ENCODE measurements around the gene TUBA4A. TPM values are rescaled to one million over a fixed set of nuclear protein-coding genes. Genes with fewer than 3 reads are reported as not detected.

Gene TUBA4A
- total RNA-seq, 2 experiments from 2014 or later, result 261 to 339 TPM

DNA sequence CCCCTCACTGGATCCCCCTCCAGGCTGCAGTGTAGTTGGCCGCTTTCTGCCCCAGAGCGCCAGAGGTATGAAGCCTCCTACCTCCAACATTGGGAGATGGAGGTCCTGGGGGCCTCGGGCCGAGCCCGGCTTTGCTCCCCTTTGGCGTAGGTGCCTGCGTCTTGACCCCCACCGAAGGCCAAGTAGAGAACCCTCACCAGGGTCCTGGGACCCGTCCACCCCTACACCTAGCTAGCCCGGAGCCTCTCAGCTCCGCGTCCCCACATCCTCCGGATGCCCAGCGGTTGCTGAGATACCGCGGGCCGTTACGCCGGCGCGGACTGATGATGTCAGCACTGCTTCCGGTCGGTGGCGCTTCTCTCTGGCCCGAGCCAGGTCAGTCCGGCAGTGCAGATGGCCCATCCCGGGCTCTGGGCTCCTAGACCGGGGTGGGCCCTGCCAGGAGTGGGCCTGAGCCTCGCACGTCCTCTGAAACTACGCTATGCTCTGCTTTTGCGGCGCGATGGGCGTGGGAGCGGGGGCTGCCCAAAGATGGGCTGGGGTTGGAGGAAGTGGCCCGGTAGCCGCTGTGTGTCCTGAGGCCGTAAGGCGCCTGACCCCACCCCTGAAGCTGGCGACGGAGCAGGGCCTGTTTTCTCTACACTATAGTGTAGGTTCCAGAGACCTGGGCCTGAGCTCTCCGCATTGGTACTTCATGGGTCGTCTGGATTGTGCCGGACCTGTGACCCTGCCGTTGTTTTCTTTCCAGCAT is 8.4 kb downstream of the TUBA4A start, which contains the start of the genes GLB1L and STK16:
GLB1L (minus strand) TSS at position 297 of the 751 bp plus-strand sequence. CDS start 1,871 bp downstream, outside the sequence.
STK16 (plus strand) TSS at position 332 of the 751 bp plus-strand sequence. CDS start 521 bp downstream, outside the sequence.
- peak within 1 kb of the TSS; percentile 99 for H3K4me3 Mint-ChIP-seq
- H3K27me3 Mint-ChIP-seq, result no peaks in the 10 kb centered on the region
- ChIA-PET POLR2A (interaction anchor here (1.0 to 1.4 kb wide), 2 partner anchors 9 to 10 kb away, joined by 4 to 5 read pairs; partner anchors contain the start of gene TUBA4A), CTCF (interaction anchor here (0.9 to 2.9 kb wide), 14 partner anchors 10 to 348 kb away, joined by 3 to 15 read pairs (median 4); partner anchors contain the start of genes ABCB6, ANKZF1, ATG9A and TUBA4A)
- peaks cover 40% of the 10 kb centered on the region for H3K36me3 Mint-ChIP-seq (ENCODE audit: low read depth)
- H3K27ac Mint-ChIP-seq, result peak within 1 kb of the TSS; percentile 99
- H3K4me1 Mint-ChIP-seq, result peaks cover 65% of the 10 kb centered on the region
- peak; percentile 89 for DNase-seq
- H3K9me3 Mint-ChIP-seq, result no peaks in the 10 kb centered on the region

DNA sequence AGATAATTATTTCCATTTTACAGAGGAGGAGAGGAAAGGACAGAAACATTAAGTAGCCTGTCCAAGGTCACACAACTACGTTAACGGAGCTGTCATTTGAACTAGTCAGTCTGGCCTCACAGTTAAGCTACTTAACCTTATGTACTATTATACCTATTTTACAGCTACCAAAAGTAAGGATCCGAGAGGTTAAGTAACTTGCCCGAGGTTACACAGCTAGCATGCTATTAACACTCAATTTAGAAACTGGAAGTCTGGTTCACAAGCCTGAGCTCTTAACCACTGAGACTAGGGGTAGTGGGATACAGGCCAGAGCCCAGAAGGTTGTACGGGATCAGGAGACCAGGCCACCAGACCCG is 8.9 kb downstream of the TUBA4A start:
- H3K9me3 Mint-ChIP-seq, result no peaks in the 10 kb centered on the region
- peaks cover 34% of the 10 kb centered on the region for H3K36me3 Mint-ChIP-seq (ENCODE audit: low read depth)
- DNase-seq, result no peak
- H3K27ac Mint-ChIP-seq, result peak overlapping the region; percentile 99
- no peaks in the 10 kb centered on the region for H3K27me3 Mint-ChIP-seq
- ChIA-PET POLR2A (interaction anchor here (1.0 to 1.4 kb wide), 2 partner anchors 9 to 10 kb away, joined by 4 to 5 read pairs; partner anchors contain the start of gene TUBA4A), CTCF (interaction anchor here (0.9 to 2.9 kb wide), 13 partner anchors 10 to 347 kb away, joined by 3 to 15 read pairs (median 4); partner anchors contain the start of genes ABCB6, ANKZF1, ATG9A and TUBA4A)
- H3K4me1 Mint-ChIP-seq, result peaks cover 59% of the 10 kb centered on the region
- peak overlapping the region; percentile 99 for H3K4me3 Mint-ChIP-seq

DNA sequence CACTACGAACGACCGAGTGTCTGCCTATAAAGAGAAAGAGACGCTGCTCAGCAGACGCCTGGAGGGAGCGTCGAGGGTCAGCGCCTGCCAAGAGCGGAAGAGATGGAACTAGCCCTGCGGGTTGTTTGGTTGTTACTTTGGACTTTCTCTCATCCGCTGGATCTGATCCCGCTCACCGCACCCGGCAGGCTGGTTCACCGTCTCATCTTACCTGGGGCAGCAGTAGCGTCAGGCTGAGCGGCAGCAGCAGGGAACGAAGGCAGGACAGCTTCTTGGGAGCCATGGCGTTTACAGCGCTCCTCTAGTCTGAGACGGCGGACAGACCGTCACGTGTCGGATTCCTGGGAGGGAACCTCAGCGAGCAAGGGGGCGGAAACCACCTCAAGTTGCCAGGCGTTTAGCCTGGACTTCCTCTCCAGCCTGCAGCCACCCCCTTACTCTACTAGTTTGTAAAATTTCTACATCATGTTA is 10.4 kb downstream of the TUBA4A start:
- Mint-ChIP-seq H3K9me3 (no peaks in the 10 kb centered on the region), H3K36me3 (ENCODE audit: low read depth) (peaks cover 21% of the 10 kb centered on the region), H3K4me3 (peak overlapping the region; percentile 5), H3K27ac (peak overlapping the region; percentile 59), H3K4me1 (peaks cover 45% of the 10 kb centered on the region), H3K27me3 (no peaks in the 10 kb centered on the region)
- CTCF ChIA-PET, result interaction anchor here (1.1 to 1.2 kb wide), 2 partner anchors 13 to 15 kb away, joined by 3 to 4 read pairs; no protein-coding TSS in a partner anchor
- no peak for DNase-seq
- POLR2A ChIA-PET, result no interaction called here

DNA sequence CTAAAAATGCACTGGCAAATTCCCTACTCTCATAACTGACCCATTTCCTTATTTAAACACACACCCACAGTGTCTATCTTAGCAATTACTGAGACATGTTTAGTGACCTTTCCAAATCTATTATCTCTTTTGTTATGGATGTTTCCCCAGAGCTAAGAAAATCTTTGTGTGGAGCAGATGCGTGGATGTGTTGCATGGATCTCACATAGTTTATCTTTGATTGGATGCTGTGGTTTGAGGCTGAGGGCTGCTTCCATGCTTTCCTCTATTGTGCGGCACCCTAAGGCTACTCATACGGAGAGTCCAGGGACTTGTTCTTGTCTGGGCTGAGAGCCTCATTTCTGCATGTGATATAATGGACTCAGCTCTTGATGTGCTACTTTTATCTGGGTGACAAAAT is 19.4 kb downstream of the TUBA4A start:
- DNase-seq, result no peak
- Mint-ChIP-seq H3K9me3 (no peaks in the 10 kb centered on the region), H3K4me3 (no peak overlapping the region), H3K27me3 (no peaks in the 10 kb centered on the region), H3K4me1 (peaks cover 35% of the 10 kb centered on the region), H3K36me3 (ENCODE audit: low read depth) (peaks cover 69% of the 10 kb centered on the region), H3K27ac (no peak overlapping the region)
- POLR2A ChIA-PET, result no interaction called here
- CTCF ChIA-PET, result interaction anchor here (1.0 to 2.0 kb wide), 3 partner anchors 11 to 61 kb away, joined by 3 to 6 read pairs (median 4); partner anchors contain the start of genes GLB1L and STK16

DNA sequence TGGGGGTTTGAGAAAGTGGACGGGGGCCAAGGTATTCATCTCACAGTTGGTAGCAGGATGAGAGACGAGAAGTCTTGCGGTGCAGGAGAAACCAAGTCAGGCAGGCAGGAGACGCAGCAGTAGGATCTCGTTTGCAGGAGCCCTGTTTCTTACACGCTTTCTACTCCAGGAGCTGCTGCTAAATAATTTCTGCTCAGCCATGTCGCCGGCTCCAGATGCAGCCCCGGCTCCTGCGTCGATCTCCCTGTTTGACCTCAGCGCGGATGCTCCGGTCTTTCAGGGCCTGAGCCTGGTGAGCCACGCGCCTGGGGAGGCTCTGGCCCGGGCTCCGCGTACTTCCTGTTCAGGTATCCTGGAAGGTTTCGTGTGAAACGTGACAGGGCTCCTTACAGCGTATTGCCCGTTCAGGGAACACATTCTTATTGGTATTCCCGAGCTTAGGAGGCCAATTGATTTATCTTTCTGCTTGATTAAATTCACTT is 23.6 kb downstream of the TUBA4A start:
- peaks cover 60% of the 10 kb centered on the region for H3K4me1 Mint-ChIP-seq
- ChIA-PET CTCF (interaction anchor here (0.7 to 2.2 kb wide), 9 partner anchors 12 to 159 kb away, joined by 3 to 14 read pairs (median 4); partner anchors contain the start of genes CNPPD1, GLB1L and STK16), POLR2A (interaction anchor here (1.2 kb wide), 1 partner anchor 24 kb away, joined by 3 read pairs; the partner anchor contains the start of gene ZFAND2B)
- peaks cover 60% of the 10 kb centered on the region for H3K36me3 Mint-ChIP-seq (ENCODE audit: low read depth)
- peak overlapping the region; percentile 98 for H3K4me3 Mint-ChIP-seq
- H3K9me3 Mint-ChIP-seq, result no peaks in the 10 kb centered on the region
- H3K27ac Mint-ChIP-seq, result peak overlapping the region; percentile 100
- no peaks in the 10 kb centered on the region for H3K27me3 Mint-ChIP-seq
- peak; percentile 56 for DNase-seq

DNA sequence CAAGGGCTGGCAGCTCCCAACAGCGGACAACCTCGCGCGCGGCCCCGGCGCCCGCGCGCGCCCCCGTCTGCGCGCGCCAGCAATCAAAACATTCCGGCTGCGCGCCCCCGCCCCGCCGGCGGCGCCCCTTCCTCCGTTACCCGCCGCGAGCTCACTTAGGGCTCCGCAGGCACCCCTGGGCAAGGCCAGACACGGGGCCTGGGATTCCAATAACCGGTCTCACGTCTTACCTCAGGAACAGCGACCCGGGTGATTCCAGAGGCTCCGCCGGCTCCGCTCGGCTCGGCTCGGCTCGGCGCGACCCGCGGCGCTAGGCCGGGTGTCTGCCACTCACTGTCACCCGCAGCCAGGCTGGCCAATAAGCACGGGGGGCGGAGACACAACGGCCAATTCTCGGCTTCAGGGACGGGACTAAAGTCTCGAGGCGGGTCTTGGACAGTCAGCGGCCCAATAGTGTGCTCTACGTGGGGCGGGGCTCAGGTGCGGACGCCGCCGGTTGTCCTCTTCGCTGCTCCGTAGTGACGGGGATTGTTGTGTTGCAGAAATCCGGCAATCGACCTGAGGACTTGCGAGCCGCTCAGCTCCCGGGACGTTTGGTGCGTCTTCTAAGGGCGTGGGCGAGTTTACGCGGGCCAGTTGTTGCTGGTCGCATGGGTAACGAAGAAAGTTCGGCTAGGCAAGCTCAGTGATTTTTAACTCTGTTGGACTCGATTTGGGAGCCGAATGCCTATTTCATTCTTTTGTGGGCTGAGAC is 24.2 kb downstream of the TUBA4A start, which contains the start of the genes ANKZF1 and ATG9A:
ANKZF1 (plus strand) TSS at position 502 of the 754 bp plus-strand sequence. CDS start 452 bp downstream, outside the sequence.
ATG9A (minus strand) TSS at position 332 of the 754 bp plus-strand sequence. CDS start 1,612 bp downstream, outside the sequence.
- Mint-ChIP-seq H3K36me3 (ENCODE audit: low read depth) (peaks cover 62% of the 10 kb centered on the region), H3K9me3 (no peaks in the 10 kb centered on the region), H3K4me1 (peaks cover 60% of the 10 kb centered on the region), H3K4me3 (peak within 1 kb of the TSS; percentile 98), H3K27me3 (no peaks in the 10 kb centered on the region), H3K27ac (peak within 1 kb of the TSS; percentile 100)
- ChIA-PET CTCF (interaction anchor here (0.8 to 2.2 kb wide), 9 partner anchors 11 to 159 kb away, joined by 3 to 14 read pairs (median 4); partner anchors contain the start of genes CNPPD1, GLB1L and STK16), POLR2A (interaction anchor here (0.8 to 1.2 kb wide), 4 partner anchors 11 to 23 kb away, joined by 3 read pairs; partner anchors contain the start of genes ABCB6 and ZFAND2B)
- peak; percentile 100 for DNase-seq

DNA sequence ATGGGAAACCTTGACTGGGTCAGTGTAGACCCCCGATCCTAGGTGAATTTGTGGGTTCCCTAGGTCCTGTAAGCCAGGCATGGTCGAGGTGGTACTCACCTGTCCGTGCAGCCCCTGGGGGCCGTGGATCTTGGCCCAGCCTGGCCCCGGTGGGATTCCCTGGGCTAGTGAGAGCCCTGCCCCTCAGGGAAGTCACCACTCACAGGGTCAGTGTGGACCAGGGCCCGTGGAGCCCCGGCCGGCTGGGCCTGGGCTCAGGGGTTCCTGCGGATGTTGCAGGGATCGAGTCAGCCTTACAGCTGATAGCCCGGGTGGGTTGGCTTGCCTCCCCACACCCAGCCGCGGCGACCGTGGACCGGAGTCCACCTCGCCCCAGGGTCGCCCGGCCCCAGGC is 24.8 kb downstream of the TUBA4A start:
- no peaks in the 10 kb centered on the region for H3K27me3 Mint-ChIP-seq
- H3K27ac Mint-ChIP-seq, result peak overlapping the region; percentile 83
- H3K4me3 Mint-ChIP-seq, result peak overlapping the region; percentile 98
- H3K36me3 Mint-ChIP-seq (ENCODE audit: low read depth), result peaks cover 64% of the 10 kb centered on the region
- CTCF ChIA-PET, result interaction anchor here (0.8 to 2.2 kb wide), 6 partner anchors 11 to 160 kb away, joined by 3 to 14 read pairs (median 4); partner anchors contain the start of genes CNPPD1, GLB1L and STK16
- no peak for DNase-seq
- H3K4me1 Mint-ChIP-seq, result peaks cover 60% of the 10 kb centered on the region
- no peaks in the 10 kb centered on the region for H3K9me3 Mint-ChIP-seq
- POLR2A ChIA-PET, result interaction anchor here (0.8 to 1.2 kb wide), 4 partner anchors 10 to 23 kb away, joined by 3 read pairs; partner anchors contain the start of genes ABCB6 and ZFAND2B

DNA sequence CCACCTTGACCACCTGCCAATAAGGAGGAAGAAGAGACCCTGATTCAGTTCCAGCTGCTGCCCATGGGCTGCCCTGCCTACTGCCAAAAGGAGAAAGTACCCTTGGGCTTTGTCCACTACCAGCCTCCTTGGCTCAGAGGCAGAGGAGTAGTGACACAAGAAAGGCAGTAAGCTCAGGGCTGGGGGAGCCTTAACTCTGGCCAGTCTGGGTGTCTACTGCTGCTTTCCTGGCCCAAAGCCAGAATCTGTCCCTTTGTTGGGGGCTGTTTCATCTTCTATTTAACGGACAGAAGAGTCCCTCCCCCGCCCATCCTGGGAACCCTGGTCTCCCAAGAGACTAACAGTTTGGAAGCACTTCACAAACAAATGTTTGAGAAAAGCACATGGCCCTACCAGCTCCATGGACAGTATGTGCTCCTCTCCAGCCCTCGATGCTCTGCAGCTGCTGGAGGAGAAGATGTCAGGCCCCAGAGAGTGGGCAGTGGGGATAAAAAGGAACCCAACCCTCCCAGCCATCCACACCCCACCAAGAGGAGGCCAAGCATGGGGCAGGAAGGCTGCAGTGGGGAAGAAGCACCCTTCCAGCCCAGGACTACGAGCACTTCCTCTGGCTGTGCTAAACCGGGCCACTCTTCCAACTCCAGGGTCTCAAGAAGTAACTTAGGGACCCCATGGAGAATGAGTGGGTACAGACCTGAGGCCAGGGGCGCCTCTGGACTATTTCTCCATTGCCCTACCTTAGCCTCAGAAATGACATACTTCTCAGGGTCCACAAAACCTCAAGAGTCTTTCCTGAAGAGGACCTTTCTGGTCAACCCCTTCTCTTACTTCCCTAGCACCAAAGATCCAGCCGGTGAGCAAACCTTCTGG is 25.4 kb downstream of the TUBA4A start:
- no peaks in the 10 kb centered on the region for H3K9me3 Mint-ChIP-seq
- CTCF ChIA-PET, result interaction anchor here (0.8 to 2.2 kb wide), 7 partner anchors 14 to 160 kb away, joined by 3 to 14 read pairs (median 3); partner anchors contain the start of genes GLB1L and STK16
- H3K27ac Mint-ChIP-seq, result peak overlapping the region; percentile 83
- H3K36me3 Mint-ChIP-seq (ENCODE audit: low read depth), result peaks cover 62% of the 10 kb centered on the region
- peaks cover 58% of the 10 kb centered on the region for H3K4me1 Mint-ChIP-seq
- POLR2A ChIA-PET, result interaction anchor here (0.8 to 1.2 kb wide), 3 partner anchors 10 to 24 kb away, joined by 3 read pairs; partner anchors contain the start of gene ABCB6
- H3K4me3 Mint-ChIP-seq, result peak overlapping the region; percentile 98
- H3K27me3 Mint-ChIP-seq, result no peaks in the 10 kb centered on the region
- DNase-seq, result no peak

DNA sequence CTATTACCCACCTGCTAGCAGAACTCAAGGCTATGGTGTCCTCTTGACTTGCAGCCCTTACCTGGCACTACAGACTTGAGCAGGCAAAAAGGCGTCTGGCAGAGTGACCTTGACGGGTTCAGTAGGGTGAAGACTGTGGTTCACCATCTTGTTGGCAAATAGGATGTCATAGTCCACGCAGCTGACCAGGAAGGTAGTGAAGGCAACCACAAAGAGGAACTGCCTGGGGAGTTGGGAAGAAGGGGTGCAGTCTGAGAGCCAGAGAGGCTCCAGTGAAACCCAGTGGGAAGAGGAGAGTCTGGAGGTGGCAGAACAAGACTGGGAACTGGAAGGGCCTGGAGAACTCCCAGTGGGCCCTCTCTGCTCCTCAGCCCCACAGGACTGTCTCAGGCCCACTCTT is 28.4 kb downstream of the TUBA4A start:
- Mint-ChIP-seq H3K4me3 (no peak overlapping the region), H3K9me3 (no peaks in the 10 kb centered on the region), H3K27ac (no peak overlapping the region), H3K4me1 (peaks cover 31% of the 10 kb centered on the region), H3K27me3 (no peaks in the 10 kb centered on the region), H3K36me3 (ENCODE audit: low read depth) (peaks cover 57% of the 10 kb centered on the region)
- no peak for DNase-seq
- POLR2A ChIA-PET, result no interaction called here
- CTCF ChIA-PET, result interaction anchor here (1.6 to 2.2 kb wide), 5 partner anchors 8 to 54 kb away, joined by 3 to 7 read pairs (median 5); partner anchors contain the start of genes DNAJB2, GLB1L and STK16

DNA sequence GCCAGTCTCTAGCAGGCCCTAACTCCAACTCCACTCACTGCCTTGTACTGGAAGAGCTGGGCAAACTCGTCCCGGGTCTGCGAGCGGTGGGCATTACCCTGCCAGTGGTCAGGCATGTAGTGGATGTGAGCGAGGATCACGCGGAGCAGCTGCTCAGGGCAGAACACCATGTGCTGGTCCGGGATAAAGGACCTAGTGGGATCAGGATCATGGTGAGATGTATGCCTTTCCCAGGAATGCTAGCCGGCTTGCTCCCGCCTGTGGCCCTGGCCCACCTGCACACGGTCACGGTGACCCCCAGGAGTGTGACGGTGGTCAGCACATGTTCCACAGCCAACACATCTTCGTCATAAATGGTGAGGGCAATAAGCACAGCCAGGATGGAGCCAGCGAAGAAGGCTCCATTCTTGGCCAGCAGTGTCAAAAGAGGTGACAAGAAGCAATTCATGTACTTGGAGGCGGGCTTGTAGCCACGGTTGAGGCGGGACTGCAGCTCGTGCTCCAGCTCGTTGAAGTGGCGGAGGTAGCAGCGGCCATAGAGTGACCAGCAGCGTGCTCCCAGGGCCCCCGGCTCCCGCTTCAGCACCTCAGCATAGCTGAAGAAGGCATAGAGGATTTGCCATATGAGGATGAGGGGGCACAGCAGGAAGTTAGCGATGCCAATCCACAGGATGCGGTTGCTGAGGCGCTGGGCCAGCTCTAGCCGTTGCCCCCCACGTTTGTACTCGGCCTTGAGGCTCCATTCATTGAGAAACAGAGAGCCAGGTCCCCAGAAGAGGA is 29.7 kb downstream of the TUBA4A start:
- H3K9me3 Mint-ChIP-seq, result no peaks in the 10 kb centered on the region
- no peak overlapping the region for H3K27ac Mint-ChIP-seq
- DNase-seq, result no peak
- H3K4me1 Mint-ChIP-seq, result peaks cover 29% of the 10 kb centered on the region
- no peak overlapping the region for H3K4me3 Mint-ChIP-seq
- CTCF ChIA-PET, result interaction anchor here (0.8 to 1.8 kb wide), 6 partner anchors 7 to 85 kb away, joined by 3 to 7 read pairs (median 3); partner anchors contain the start of genes DNAJB2 and PTPRN
- POLR2A ChIA-PET, result interaction anchor here (0.6 kb wide), 1 partner anchor 20 kb away, joined by 4 read pairs; no protein-coding TSS in a partner anchor
- no peaks in the 10 kb centered on the region for H3K27me3 Mint-ChIP-seq
- peaks cover 58% of the 10 kb centered on the region for H3K36me3 Mint-ChIP-seq (ENCODE audit: low read depth)

Measured in activated CD4-positive, alpha-beta T cell treated with anti-CD3 and anti-CD28 coated beads, Interleukin-2, amount 10 ng/mL, durations not matched to agents 7 days and 5 days (primary cell).